NCI-H2227 treated with DMSO at 0.1 percent for 48 hours (cell line): ENCODE data around the gene PGM2L1.
"Not testable (repeated sequence)": the region's sequence is repeated elsewhere in the genome, so short reads cannot be mapped to it uniquely, and the experiment has no call there.

Experiments
- DNase-seq: peaks from one replicate; lab custom pipeline; 2025; lab: John Stamatoyannopoulos, UW

Gene PGM2L1

GRCh38 chr11:74338963-74339362 lies 59.3 kb downstream of the PGM2L1 start:
- DNase-seq = no peak

GRCh38 chr11:74333193-74333592 lies 65.0 kb downstream of the PGM2L1 start:
- no peak for DNase-seq

- DNase-seq = no peak
Measured at GRCh38 chr11:74332291-74332690, 65.9 kb downstream of the PGM2L1 start.

- not testable (repeated sequence) for DNase-seq
Measured at GRCh38 chr11:74331000-74331399, 67.2 kb downstream of the PGM2L1 start.

- no peak for DNase-seq
Measured at GRCh38 chr11:74330075-74330858, 68.0 kb downstream of the PGM2L1 start.

- no peak for DNase-seq
Measured at GRCh38 chr11:74327076-74327475, 71.2 kb downstream of the PGM2L1 start.

GRCh38 chr11:74326665-74327064 lies 71.6 kb downstream of the PGM2L1 start:
- DNase-seq = no peak

- no peak for DNase-seq
Measured at GRCh38 chr11:74325649-74326645, 72.3 kb downstream of the PGM2L1 start.

GRCh38 chr11:74322667-74323066 lies 75.6 kb downstream of the PGM2L1 start:
- no peak for DNase-seq

GRCh38 chr11:74321487-74322188 lies 76.6 kb downstream of the PGM2L1 start:
- no peak for DNase-seq

GRCh38 chr11:74320538-74320937 lies 77.7 kb downstream of the PGM2L1 start:
- DNase-seq = no peak

- DNase-seq = no peak
Measured at GRCh38 chr11:74319139-74319816, 79.0 kb downstream of the PGM2L1 start.

GRCh38 chr11:74318241-74318932 lies 79.8 kb downstream of the PGM2L1 start:
- DNase-seq = no peak

- DNase-seq = no peak
Measured at GRCh38 chr11:74316772-74317505, 81.3 kb downstream of the PGM2L1 start.

- DNase-seq = no peak
Measured at GRCh38 chr11:74312326-74312725, 85.9 kb downstream of the PGM2L1 start.

- DNase-seq = peak; percentile 27
Measured at GRCh38 chr11:74311352-74311926, 86.8 kb downstream of the PGM2L1 start, which contains the start of gene P4HA3. Gene P4HA3, minus strand, starts transcription at chr11:74311640. Its CDS starts 29 bp downstream, at chr11:74311611.

- no peak for DNase-seq
Measured at GRCh38 chr11:74310857-74311256, 87.4 kb downstream of the PGM2L1 start.

GRCh38 chr11:74307434-74307833 lies 90.8 kb downstream of the PGM2L1 start:
- DNase-seq = no peak

GRCh38 chr11:74306435-74307175 lies 91.6 kb downstream of the PGM2L1 start:
- no peak for DNase-seq
